Esophagus mucosa (tissue), 1 donor: ENCODE measurements around the gene SNAPC3. TPM values are rescaled to one million over a fixed set of nuclear protein-coding genes. Genes with fewer than 3 reads are reported as not detected.
"Not testable (repeated sequence)": the region's sequence is repeated elsewhere in the genome, so short reads cannot be mapped to it uniquely, and the experiment has no call there.

ENCODE experiments used
- ATAC-seq: fragments of 200-7000 bp; cut with Tn5 transposase; one replicate; pipeline ENCODE4 v1.9.1; 2020
- total RNA-seq: library from RNA; stranded (reverse); gene quantifications from one replicate; pipeline ENCODE4 v1.2.4, GENCODE V29; 2023
- donor health status: DM: yes; HTN: yes; CAD: no.

Gene SNAPC3
- 18.4 TPM for total RNA-seq

GRCh38 chr9:15422372-15423230 lies at the start of gene SNAPC3:
SNAPC3 (plus strand) TSS chr9:15422876; CDS start chr9:15422880, 4 bp downstream.
- peak; percentile 99 for ATAC-seq

GRCh38 chr9:15373881-15374280 lies 48.8 kb upstream of the SNAPC3 start:
- ATAC-seq: no peak

- ATAC-seq: no peak
Observed at GRCh38 chr9:15374310-15374709, 48.4 kb upstream of the SNAPC3 start.

- ATAC-seq: no peak
Observed at GRCh38 chr9:15374825-15375224, 47.9 kb upstream of the SNAPC3 start.

GRCh38 chr9:15377625-15378540 lies 44.8 kb upstream of the SNAPC3 start:
- ATAC-seq: no peak

- not testable (repeated sequence) for ATAC-seq
Observed at GRCh38 chr9:15379317-15379716, 43.4 kb upstream of the SNAPC3 start.

- not testable (repeated sequence) for ATAC-seq
Observed at GRCh38 chr9:15379888-15380287, 42.8 kb upstream of the SNAPC3 start.

GRCh38 chr9:15381491-15381890 lies 41.2 kb upstream of the SNAPC3 start:
- no peak for ATAC-seq

- no peak for ATAC-seq
Observed at GRCh38 chr9:15386465-15386864, 36.2 kb upstream of the SNAPC3 start.

- no peak for ATAC-seq
Observed at GRCh38 chr9:15389173-15389572, 33.5 kb upstream of the SNAPC3 start.

- ATAC-seq: no peak
Observed at GRCh38 chr9:15389631-15390030, 33.0 kb upstream of the SNAPC3 start.

- no peak for ATAC-seq
Observed at GRCh38 chr9:15390201-15390600, 32.5 kb upstream of the SNAPC3 start.

- no peak for ATAC-seq
Observed at GRCh38 chr9:15392363-15392762, 30.3 kb upstream of the SNAPC3 start.

- ATAC-seq: no peak
Observed at GRCh38 chr9:15400281-15400941, 22.3 kb upstream of the SNAPC3 start.

- no peak for ATAC-seq
Observed at GRCh38 chr9:15401266-15401665, 21.4 kb upstream of the SNAPC3 start.

- ATAC-seq: no peak
Observed at GRCh38 chr9:15403155-15403554, 19.5 kb upstream of the SNAPC3 start.

GRCh38 chr9:15404171-15404570 lies 18.5 kb upstream of the SNAPC3 start:
- no peak for ATAC-seq

GRCh38 chr9:15416880-15417279 lies 5.8 kb upstream of the SNAPC3 start:
- ATAC-seq: peak; percentile 77

GRCh38 chr9:15417626-15418025 lies 5.0 kb upstream of the SNAPC3 start:
- no peak for ATAC-seq

- ATAC-seq: no peak
Observed at GRCh38 chr9:15420796-15421195, 1.9 kb upstream of the SNAPC3 start.

- ATAC-seq: no peak
Observed at GRCh38 chr9:15421532-15421931, 1.1 kb upstream of the SNAPC3 start.

GRCh38 chr9:15421990-15422371 lies 695 bp upstream of the SNAPC3 start:
- ATAC-seq: no peak
